H1 (cell line): ENCODE results near the gene LYVE1. TPM values are rescaled to one million over a fixed set of nuclear protein-coding genes. Genes with fewer than 3 reads are reported as not detected.

ENCODE experiments used
- CTCF ChIA-PET: fragments of 300-600 bp; sonication (Branson Sonifier 250); formaldehyde crosslinking; loops from one replicate; lab custom pipeline; 2021; ENCODE audit not compliant: partially characterized antibody; lab: Charles Lee
- POLR2A ChIA-PET: fragments of 300-600 bp; sonication (Branson Sonifier 250); formaldehyde crosslinking; loops from one replicate; lab custom pipeline; 2021; ENCODE audit warnings: inconsistent platforms; ENCODE audit not compliant: partially characterized antibody; lab: Charles Lee
- DNase-seq, 2 experiments: peaks; one replicate each; pipeline versions ENCODE4 v3.0.0 to v3.0.0-alpha.2; 2010 to 2022; ENCODE audit warnings: low spot score in 2 of 2, low read depth in 1 of 2, mixed read lengths in 1 of 2
- FAIRE-seq: peaks from 2 replicates; lab custom pipeline; 2011; peaks lifted over from hg19 to GRCh38; lab: Jason Lieb, UNC
- H2AFZ ChIP-seq: 2 replicates; pipeline ENCODE4 v1.8.1; 2012; ENCODE audit warnings: low read length, inconsistent platforms
- H2AK5ac ChIP-seq: 2 replicates; pipeline ENCODE4 v1.6.1; 2013; ENCODE audit warnings: low read depth, low read length
- H2BK120ac ChIP-seq: replicated peaks from 2 replicates; pipeline ENCODE3; 2013; ENCODE audit warnings: low read depth, low read length, inconsistent platforms
- H2BK12ac ChIP-seq: 2 replicates; pipeline ENCODE4 v1.6.1; 2013; ENCODE audit warnings: low read depth, low read length
- H2BK15ac ChIP-seq: 2 replicates; pipeline ENCODE4 v1.6.1; 2013; ENCODE audit warnings: low read length
- H2BK20ac ChIP-seq: 2 replicates; pipeline ENCODE4 v1.6.1; 2013; ENCODE audit warnings: low read length
- H2BK5ac ChIP-seq: 2 replicates; pipeline ENCODE4 v1.6.1; 2013; ENCODE audit warnings: low read depth, low read length
- H3K14ac ChIP-seq: 2 replicates; pipeline ENCODE4 v1.6.1; 2013; ENCODE audit warnings: inconsistent platforms; ENCODE audit not compliant: insufficient read length
- H3K18ac ChIP-seq: 2 replicates; pipeline ENCODE4 v1.6.1; 2013; ENCODE audit warnings: low read length; ENCODE audit errors: extremely low read depth
- H3K23ac ChIP-seq: 2 replicates; pipeline ENCODE4 v1.6.1; 2013; ENCODE audit warnings: inconsistent platforms; ENCODE audit not compliant: insufficient read length
- H3K23me2 ChIP-seq: 2 replicates; pipeline ENCODE4 v1.6.1; 2013; ENCODE audit warnings: low read depth, low read length
- H3K27ac ChIP-seq: 2 replicates; pipeline ENCODE4 v1.6.1; 2011; ENCODE audit warnings: low read depth, low read length, inconsistent platforms
- H3K27me3 ChIP-seq, 4 experiments: replicated peaks in 1 of 4; 1 replicate in 1 of 4; 2 replicates in 3 of 4; pipeline versions ENCODE4 v1.6.1 to v1.8.1; 2011 to 2013; ENCODE audit warnings: low read length in 3 of 4, mild to moderate bottlenecking in 3 of 4, inconsistent platforms in 2 of 4, mixed read lengths in 2 of 4, moderate library complexity in 1 of 4; ENCODE audit not compliant: control insufficient read depth in 3 of 4, insufficient read depth in 3 of 4; ENCODE audit errors: extremely low read depth in 1 of 4
- H3K36me3 ChIP-seq, 4 experiments: 2 replicates each; pipeline versions ENCODE4 v1.6.1 to v1.8.1; 2011 to 2013; ENCODE audit warnings: mild to moderate bottlenecking in 4 of 4, low read length in 3 of 4, moderate library complexity in 2 of 4, control low read depth in 1 of 4, inconsistent platforms in 1 of 4; ENCODE audit not compliant: insufficient read depth in 4 of 4, control insufficient read depth in 2 of 4
- H3K4ac ChIP-seq: replicated peaks from 2 replicates; pipeline ENCODE3; 2013; ENCODE audit warnings: low read length, low read depth, mixed read lengths, inconsistent platforms; ENCODE audit not compliant: insufficient read length
- H3K4me1 ChIP-seq, 4 experiments: replicated peaks in 1 of 4; 1 replicate in 1 of 4; 2 replicates in 3 of 4; pipeline versions ENCODE4 v1.6.1 to v1.8.1; 2011 to 2013; ENCODE audit warnings: low read length in 3 of 4, inconsistent platforms in 2 of 4, mixed read lengths in 1 of 4; ENCODE audit not compliant: insufficient read depth in 4 of 4, control insufficient read depth in 3 of 4
- H3K4me2 ChIP-seq, 2 experiments: 2 replicates each; pipeline versions ENCODE4 v1.6.1 to v1.8.1; 2011 to 2013; ENCODE audit warnings: low read depth in 2 of 2, low read length in 2 of 2, control low read depth in 1 of 2, inconsistent platforms in 1 of 2, mild to moderate bottlenecking in 1 of 2; ENCODE audit not compliant: insufficient read depth in 1 of 2
- H3K4me3 ChIP-seq, 4 experiments: fragments of 200-600, 300-600 bp in 1 of 4; sonication (generic), shearing (Covaris generic), sonication (Bioruptor Twin) in 1 of 4; 2 replicates each; pipeline versions ENCODE4 v1.5.1 to v1.8.1; 2011 to 2016; ENCODE audit warnings: low read length in 4 of 4, low read depth in 3 of 4, control low read depth in 2 of 4, inconsistent platforms in 2 of 4, mild to moderate bottlenecking in 2 of 4, mixed read lengths in 1 of 4, moderate library complexity in 1 of 4; ENCODE audit not compliant: insufficient read depth in 2 of 4; ENCODE audit errors: extremely low read depth in 1 of 4
- H3K56ac ChIP-seq: replicated peaks from 2 replicates; pipeline ENCODE3; 2013; ENCODE audit warnings: low read depth, mild to moderate bottlenecking, mixed read lengths, low read length, inconsistent platforms; ENCODE audit not compliant: insufficient read length
- H3K79me1 ChIP-seq: 2 replicates; pipeline ENCODE4 v1.6.1; 2013; ENCODE audit warnings: low read depth, low read length, control low read depth
- H3K79me2 ChIP-seq, 2 experiments: 2 replicates each; pipeline versions ENCODE4 v1.6.1 to v1.8.1; 2012 to 2013; ENCODE audit warnings: low read length in 2 of 2, mild to moderate bottlenecking in 2 of 2, inconsistent platforms in 1 of 2; ENCODE audit not compliant: insufficient read depth in 2 of 2, control insufficient read depth in 1 of 2
- H3K9ac ChIP-seq, 4 experiments: replicated peaks in 1 of 4; 1 replicate in 1 of 4; 2 replicates in 3 of 4; pipeline versions ENCODE4 v1.6.1 to v1.8.1; 2011 to 2013; ENCODE audit warnings: low read depth in 3 of 4, low read length in 3 of 4, control low read depth in 2 of 4, mild to moderate bottlenecking in 2 of 4, moderate library complexity in 2 of 4, inconsistent platforms in 1 of 4; ENCODE audit errors: extremely low read depth in 1 of 4
- H3K9me3 ChIP-seq, 2 experiments: 2 replicates each; pipeline versions ENCODE4 v1.6.1 to v1.8.1; 2012 to 2013; ENCODE audit warnings: mild to moderate bottlenecking in 2 of 2, moderate library complexity in 2 of 2, control low read depth in 1 of 2, inconsistent platforms in 1 of 2, low read depth in 1 of 2, low read length in 1 of 2, mixed read lengths in 1 of 2; ENCODE audit not compliant: insufficient read depth in 2 of 2
- H4K20me1 ChIP-seq, 2 experiments: replicated peaks in 1 of 2; 2 replicates each; pipeline versions ENCODE3 to v1.8.1; 2011 to 2013; ENCODE audit warnings: inconsistent platforms in 2 of 2, low read length in 2 of 2, mild to moderate bottlenecking in 1 of 2; ENCODE audit not compliant: insufficient read depth in 2 of 2, control insufficient read depth in 1 of 2
- H4K5ac ChIP-seq: 2 replicates; pipeline ENCODE4 v1.6.1; 2013; ENCODE audit warnings: low read length, low read depth, mixed read lengths, inconsistent platforms; ENCODE audit not compliant: insufficient read length
- H4K8ac ChIP-seq: 2 replicates; pipeline ENCODE4 v1.8.0; 2013; ENCODE audit warnings: mild to moderate bottlenecking, moderate library complexity, low read length, inconsistent platforms; ENCODE audit not compliant: insufficient read depth; ENCODE audit errors: extremely low read depth
- H4K91ac ChIP-seq: replicated peaks from 2 replicates; pipeline ENCODE3; 2013; ENCODE audit warnings: low read length, mixed read lengths, inconsistent platforms; ENCODE audit not compliant: insufficient read length
- BRCA1 ChIP-seq: IDR thresholded peaks from 2 replicates; pipeline ENCODE4 v1.6.1; 2012; ENCODE audit warnings: low read depth, low read length, improper control_type of control experiment
- HDAC2 ChIP-seq, 2 experiments: fragments of 300-600 bp in 1 of 2; sonication (generic) in 1 of 2; IDR thresholded peaks; 2 replicates each; pipeline ENCODE4 v1.6.1; 2011 to 2012; ENCODE audit warnings: low read depth in 2 of 2, low read length in 2 of 2, mild to moderate bottlenecking in 2 of 2, moderate library complexity in 2 of 2, borderline replicate concordance in 1 of 2, inconsistent platforms in 1 of 2
- NRF1 ChIP-seq: IDR thresholded peaks from 2 replicates; pipeline ENCODE4 v1.6.1; 2011; ENCODE audit warnings: mild to moderate bottlenecking, low read depth, low read length, improper control_type of control experiment
- POLR2A ChIP-seq, 2 experiments: IDR thresholded peaks; 1 replicate in 1 of 2; 2 replicates in 1 of 2; pipeline ENCODE4 v1.6.1; 2011; ENCODE audit warnings: low read depth in 2 of 2, low read length in 2 of 2, mild to moderate bottlenecking in 2 of 2; ENCODE audit errors: control extremely low read depth in 1 of 2
- RAD21 ChIP-seq, 2 experiments: IDR thresholded peaks in 1 of 2; conservative IDR thresholded peaks in 1 of 2; 2 replicates each; pipeline ENCODE4 v1.6.1; 2011; ENCODE audit warnings: low read depth in 2 of 2, low read length in 2 of 2, improper control_type of control experiment in 1 of 2, inconsistent platforms in 1 of 2, mild to moderate bottlenecking in 1 of 2, moderate library complexity in 1 of 2
- SUZ12 ChIP-seq: fragments of 200-600 bp; sonication (generic); IDR thresholded peaks from 2 replicates; pipeline ENCODE4 v1.6.1; 2012; ENCODE audit warnings: mild to moderate bottlenecking, inconsistent platforms, low read length, moderate library complexity, mixed read lengths
- WGBS, 2 experiments: shearing (Covaris generic) in 1 of 2; methylation state at CpG; one replicate each; pipeline versions ENCODE4 v1.1.6 to v1.1.7; 2013 to 2015; ENCODE audit warnings: low lambda C conversion rate in 2 of 2, mixed read lengths in 2 of 2, inconsistent platforms in 1 of 2, low coverage in 1 of 2, missing lambda C conversion rate in 1 of 2; ENCODE audit not compliant: insufficient replicate concordance in 2 of 2, insufficient coverage in 1 of 2, insufficient read length in 1 of 2; ENCODE audit errors: extremely low coverage in 1 of 2, missing lambda C conversion rate in 1 of 2; 5-methylcytosine and 5-hydroxymethylcytosine counted together
- polyA plus RNA-seq, 7 experiments: library from polyadenylated mRNA; depleted of rRNA in 3 of 7; stranded (reverse) in 5 of 7; unstranded in 2 of 7; fragments of >200 nt in 5 of 7; fragments of 200-250 nt in 2 of 7; gene quantifications; 1 replicate in 5 of 7; 2 replicates in 1 of 7; 4 replicates in 1 of 7; pipeline versions ENCODE4 v1.2.1 to v1.2.3, GENCODE V29; 2011 to 2013; ENCODE audit warnings: missing spikeins in 2 of 7, mixed read lengths in 2 of 7
- total RNA-seq: library from RNA; stranded (reverse); fragmentation: NEBNext Ultra II Directional; extraction: Animal tissue kit (Norgen Biotek cat#: 25700); gene quantifications from 2 replicates; pipeline ENCODE4 v1.2.1, GENCODE V29; 2021
- TF ChIP-seq, protein P1 (sequence below): IDR thresholded peaks from 2 replicates; pipeline ENCODE4 v1.6.1; 2011; ENCODE audit warnings: low read length, improper control_type of control experiment

Gene LYVE1
- total and polyA plus RNA-seq, 2 of the 8 experiments (the other 6 are each of a cell fraction or from before 2014, with no cell fraction given), result 0.09 TPM; not detected in 1

DNA sequence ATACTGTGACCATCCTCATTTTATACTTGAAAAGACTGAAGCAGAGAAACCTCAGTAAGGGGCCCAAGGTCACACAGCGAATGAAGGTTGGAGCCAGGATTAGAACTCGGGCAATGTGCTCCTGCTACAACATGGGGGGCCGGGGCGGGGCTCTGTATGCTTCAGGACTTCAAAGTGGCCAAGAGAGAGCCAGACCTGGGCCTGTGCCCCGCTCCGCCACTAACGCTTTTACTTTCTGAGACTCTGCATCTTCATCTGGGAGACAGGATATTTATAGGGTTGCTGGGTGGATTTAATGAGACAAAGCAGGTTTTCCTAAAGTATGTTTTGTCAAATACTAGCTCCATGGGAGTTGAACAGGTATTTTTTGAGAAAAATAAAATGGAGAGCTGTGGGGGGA lies 33.9 kb upstream of the LYVE1 start:
- Histone ChIP-seq H2BK120ac (no peak overlapping the region), H3K23ac (no peak overlapping the region), H2BK15ac (no peak overlapping the region), H4K8ac (no peak overlapping the region), H3K79me1 (no peaks in the 10 kb centered on the region), H2BK5ac (no peak overlapping the region), H3K9ac (no peak overlapping the region), H4K91ac (no peak overlapping the region), H3K27ac (no peak overlapping the region), H2BK12ac (no peak overlapping the region), H3K36me3 (no peaks in the 10 kb centered on the region), H3K4me1 (peaks cover 0 to 12% (median 6%) of the 10 kb centered on the region in 4 experiments; a peak in 5 of 7 replicates), H3K79me2 (no peaks in the 10 kb centered on the region; a peak in 1 of 4 replicates), H3K4me3 (no peak overlapping the region), H3K23me2 (no peaks in the 10 kb centered on the region), H3K14ac (no peak overlapping the region), H3K4ac (no peak overlapping the region), H2AFZ (no peak overlapping the region), H3K27me3 (no peaks in the 10 kb centered on the region), H2BK20ac (no peak overlapping the region), H4K5ac (no peak overlapping the region), H2AK5ac (no peak overlapping the region), H4K20me1 (no peaks in the 10 kb centered on the region), H3K4me2 (no peak overlapping the region), H3K56ac (no peak overlapping the region), H3K18ac (no peak overlapping the region), H3K9me3 (no peaks in the 10 kb centered on the region)
- FAIRE-seq (no peak), DNase-seq (no peak)
- 89% methylated on average over 7 of the region's 7 CpGs; no CpG with 5 or more reads in 1 of the 2 experiments for WGBS, 2 experiments
- ChIA-PET POLR2A (no interaction called here), CTCF (interaction anchor here (1.2 to 6.3 kb wide), 4 partner anchors 15 to 201 kb away, joined by 3 to 29 read pairs (median 9); no protein-coding TSS in a partner anchor)
- TF ChIP-seq HDAC2 (IDR thresholded peaks at IDR 0.05; ENCODE audit: borderline replicate concordance in 1 of 2, low read depth in 2 of 2, low read length in 2 of 2) (no peak), BRCA1 (no peak), RAD21 (IDR thresholded peaks at IDR 0.05 in 1 of 2, conservative IDR thresholded peaks at IDR 0.05 in 1 of 2; ENCODE audit: low read depth in 2 of 2, low read length in 2 of 2) (no peak), NRF1 (no peak), POLR2A (IDR thresholded peaks at IDR 0.05; ENCODE audit: control extremely low read depth in 1 of 2, low read depth in 2 of 2, low read length in 2 of 2) (no peak), SUZ12 (no peak)
- TF ChIP-seq, protein P1, sequence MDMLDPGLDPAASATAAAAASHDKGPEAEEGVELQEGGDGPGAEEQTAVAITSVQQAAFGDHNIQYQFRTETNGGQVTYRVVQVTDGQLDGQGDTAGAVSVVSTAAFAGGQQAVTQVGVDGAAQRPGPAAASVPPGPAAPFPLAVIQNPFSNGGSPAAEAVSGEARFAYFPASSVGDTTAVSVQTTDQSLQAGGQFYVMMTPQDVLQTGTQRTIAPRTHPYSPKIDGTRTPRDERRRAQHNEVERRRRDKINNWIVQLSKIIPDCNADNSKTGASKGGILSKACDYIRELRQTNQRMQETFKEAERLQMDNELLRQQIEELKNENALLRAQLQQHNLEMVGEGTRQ, result no peak
